Right lobe of liver (tissue), 6 donors: ENCODE measurements around the gene BICD2. TPM values are rescaled to one million over a fixed set of nuclear protein-coding genes. Genes with fewer than 3 reads are reported as not detected.
A peak's percentile ranks its signal among the peaks of the same experiment; 100 is the strongest.

Experiments
- ATAC-seq, 4 donors: fragments of 200-7000 bp; cut with Tn5 transposase; one replicate each; pipeline ENCODE4 v1.9.1; 2020; ENCODE audit warnings: mild to moderate bottlenecking in 4 of 4, moderate library complexity in 4 of 4
- DNase-seq, 3 donors: peaks; one replicate each; pipeline ENCODE4 v3.0.0-alpha.2; 2020
- H3K27ac ChIP-seq, 3 donors: fragments of 200-600 bp; one replicate each; pipeline ENCODE4 v1.8.0; 2022
- H3K27me3 ChIP-seq, 2 donors: fragments of 200-600 bp; one replicate each; pipeline ENCODE4 v1.8.0; 2022
- H3K36me3 ChIP-seq, 4 donors: fragments of 200-600 bp; sonication (generic) in 1 of 4; one replicate each; pipeline versions ENCODE4 v1.5.1 to v1.8.0; 2017 to 2022; ENCODE audit warnings: control low read depth in 1 of 4
- H3K4me1 ChIP-seq, 4 donors: fragments of 200-600 bp; sonication (generic) in 1 of 4; one replicate each; pipeline versions ENCODE4 v1.5.1 to v1.8.0; 2017 to 2022; ENCODE audit warnings: control low read depth in 1 of 4
- H3K4me3 ChIP-seq, 3 donors: fragments of 200-600 bp; one replicate each; pipeline ENCODE4 v1.8.0; 2022
- H3K9me3 ChIP-seq, 4 donors: fragments of 200-600 bp; sonication (generic) in 1 of 4; one replicate each; pipeline versions ENCODE4 v1.5.1 to v1.8.0; 2017 to 2022; ENCODE audit warnings: control low read depth in 1 of 4
- CTCF ChIP-seq, 4 donors: fragments of 200-600 bp in 3 of 4; fragments of 450-650 bp in 1 of 4; IDR thresholded peaks; one replicate each; pipeline versions ENCODE4 v1.5.1 to v1.8.0; 2016 to 2022; ENCODE audit warnings: antibody characterized with exemption in 4 of 4, mild to moderate bottlenecking in 2 of 4
- POLR2A ChIP-seq: fragments of 450-650 bp; IDR thresholded peaks from one replicate; pipeline ENCODE4 v1.6.1; 2017; ENCODE audit warnings: antibody characterized with exemption, mild to moderate bottlenecking
- WGBS: methylation state at CpG from one replicate; pipeline ENCODE4 v1.1.6; 2018; ENCODE audit warnings: low coverage, low lambda C conversion rate; ENCODE audit not compliant: insufficient coverage; ENCODE audit errors: missing lambda C conversion rate; 5-methylcytosine and 5-hydroxymethylcytosine counted together
- intact Hi-C, 2 donors: fragments of 100-400 bp; cut with DNase I; formaldehyde crosslinking; loops; one replicate each; pipeline versions ENCODE4 v1.11.2 to v1.14.1; 2022
- total RNA-seq, 6 experiments: library from RNA; depleted of rRNA in 2 of 6; stranded (reverse); fragments of >200 nt in 2 of 6; fragmentation: NEBNext Ultra II Directional in 3 of 6; extraction: Animal tissue kit (Norgen Biotek cat#: 25700) in 3 of 6; gene quantifications; one replicate each; pipeline versions ENCODE4 v1.1.0 to v1.2.4, GENCODE V29; 2016 to 2023
- donor health status: DM: no; HTN: yes; CAD: no.
- donor health status: DM: no; HTN: no; CAD: no.
- donor health status: DM: no; HTN: no; CAD: no.
- donor health status: DM: no; HTN: yes; CAD: no.
- donor health status: DM: no; HTN: yes; CAD: no.

Gene BICD2
- total RNA-seq, 6 experiments from 2014 or later, result 6.3 to 14.9 (median 9.8) TPM

GRCh38 chr9:92734931-92735635 is 29.6 kb downstream of the BICD2 start:
- H3K4me1 ChIP-seq, result no peaks in the 10 kb centered on the region
- peak in 1 of 4 donors; percentile 21 for ATAC-seq
- intact Hi-C loops, result no loop called here
- TF ChIP-seq CTCF (IDR thresholded peaks at IDR 0.05), result no peak
- TF ChIP-seq POLR2A, result no peak
- H3K4me3 ChIP-seq, result no peak overlapping the region
- H3K9me3 ChIP-seq, result no peaks in the 10 kb centered on the region
- H3K27me3 ChIP-seq, result no peaks in the 10 kb centered on the region
- no peak overlapping the region for H3K27ac ChIP-seq
- peak in 1 of 3 donors; percentile 36 for DNase-seq
- WGBS, result 89% methylated on average over 1 of the region's 9 CpGs
- H3K36me3 ChIP-seq, result no peaks in the 10 kb centered on the region

GRCh38 chr9:92730897-92731296 is 33.7 kb downstream of the BICD2 start:
- Histone ChIP-seq H3K27me3 (no peaks in the 10 kb centered on the region), H3K36me3 (peaks cover 0 to 9% (median 0%) of the 10 kb centered on the region in 4 donors)
- DNase-seq, result peak in 1 of 3 donors; percentile 42

GRCh38 chr9:92729735-92730155 is 34.9 kb downstream of the BICD2 start:
- Histone ChIP-seq H3K4me3 (no peak overlapping the region), H3K9me3 (no peaks in the 10 kb centered on the region), H3K27me3 (no peaks in the 10 kb centered on the region), H3K36me3 (peaks cover 0 to 9% (median 0%) of the 10 kb centered on the region in 4 donors), H3K4me1 (no peaks in the 10 kb centered on the region), H3K27ac (no peak overlapping the region)
- intact Hi-C loops, result no loop called here
- no CpG with 5 or more reads among the region's 9 CpGs for WGBS
- no peak for ATAC-seq
- no peak for TF ChIP-seq POLR2A
- peak in 1 of 4 donors; percentile 0 for TF ChIP-seq CTCF (IDR thresholded peaks at IDR 0.05)
- peak in 1 of 3 donors; percentile 43 for DNase-seq

More at GRCh38 chr9:92730897-92731296, 33.7 kb downstream of the BICD2 start:
- Histone ChIP-seq H3K27ac (no peak overlapping the region), H3K4me1 (no peaks in the 10 kb centered on the region), H3K9me3 (no peaks in the 10 kb centered on the region), H3K4me3 (no peak overlapping the region)
- intact Hi-C loops, result no loop called here
- WGBS, result 100% methylated on average over 1 of the region's 8 CpGs
- TF ChIP-seq POLR2A (no peak), CTCF (IDR thresholded peaks at IDR 0.05) (no peak)
- no peak for ATAC-seq

GRCh38 chr9:92728831-92729734 is 35.5 kb downstream of the BICD2 start:
- intact Hi-C loops, result no loop called here
- Histone ChIP-seq H3K27ac (no peak overlapping the region), H3K9me3 (no peaks in the 10 kb centered on the region), H3K4me1 (no peaks in the 10 kb centered on the region), H3K36me3 (peaks cover 0 to 9% (median 0%) of the 10 kb centered on the region in 4 donors), H3K4me3 (no peak overlapping the region), H3K27me3 (no peaks in the 10 kb centered on the region)
- 76% methylated on average over 9 of the region's 22 CpGs for whole genome bisulfite sequencing
- TF ChIP-seq POLR2A, result no peak
- peak in 3 of 4 donors; percentile 12 to 34 (median 23) for TF ChIP-seq CTCF (IDR thresholded peaks at IDR 0.05)
- peak; percentile 6 to 44 (median 34) for ATAC-seq
- peak in 1 of 3 donors; percentile 44 for DNase-seq
